Dendritic cell treated with granulocyte-macrophage colony-stimulating factor and Interleukin-4, amounts not matched to agents 40 ng/mL and 50 ng/mL, for 4 days (primary cell): ENCODE data around the gene THOP1.
A peak's percentile ranks its signal among the peaks of the same experiment; 100 is the strongest.

ENCODE experiments used
- H3K27ac Mint-ChIP-seq: one replicate; pipeline ENCODE4 v1.8.0; 2022; ENCODE audit warnings: mild to moderate bottlenecking, mixed read lengths
- H3K27me3 Mint-ChIP-seq: one replicate; pipeline ENCODE4 v1.8.0; 2022; ENCODE audit warnings: mild to moderate bottlenecking, mixed read lengths
- H3K36me3 Mint-ChIP-seq: one replicate; pipeline ENCODE4 v1.8.0; 2022; ENCODE audit warnings: low read depth, mixed read lengths
- H3K4me1 Mint-ChIP-seq: one replicate; pipeline ENCODE4 v1.8.0; 2022; ENCODE audit warnings: low read depth, mixed read lengths
- H3K4me3 Mint-ChIP-seq: one replicate; pipeline ENCODE4 v1.8.0; 2022; ENCODE audit warnings: mild to moderate bottlenecking, moderate library complexity, mixed read lengths
- H3K9me3 Mint-ChIP-seq: one replicate; pipeline ENCODE4 v1.8.0; 2022; ENCODE audit warnings: mixed read lengths
- intact Hi-C: fragments of 100-400 bp; cut with micrococcal nuclease; formaldehyde crosslinking; loops from one replicate; pipeline ENCODE4 v1.15.0; 2022

Gene THOP1

GRCh38 chr19:2768365-2769132 is 16.8 kb upstream of the THOP1 start:
- intact Hi-C loops, result no loop called here
- peaks cover 35% of the 10 kb centered on the region for H3K4me1 Mint-ChIP-seq
- peak overlapping the region; percentile 10 for H3K27ac Mint-ChIP-seq
- H3K27me3 Mint-ChIP-seq, result no peaks in the 10 kb centered on the region
- no peak overlapping the region for H3K4me3 Mint-ChIP-seq
- no peaks in the 10 kb centered on the region for H3K9me3 Mint-ChIP-seq
- peaks cover 74% of the 10 kb centered on the region for H3K36me3 Mint-ChIP-seq

- Mint-ChIP-seq H3K4me1 (peaks cover 40% of the 10 kb centered on the region), H3K27me3 (no peaks in the 10 kb centered on the region), H3K27ac (peak overlapping the region; percentile 84), H3K4me3 (no peak overlapping the region), H3K36me3 (peaks cover 73% of the 10 kb centered on the region), H3K9me3 (no peaks in the 10 kb centered on the region)
- intact Hi-C loops, result no loop called here
Observed at GRCh38 chr19:2769218-2769617, 16.1 kb upstream of the THOP1 start.

- Mint-ChIP-seq H3K27me3 (no peaks in the 10 kb centered on the region), H3K27ac (peak overlapping the region; percentile 84), H3K4me3 (peak overlapping the region; percentile 57), H3K4me1 (peaks cover 51% of the 10 kb centered on the region), H3K36me3 (peaks cover 68% of the 10 kb centered on the region), H3K9me3 (no peaks in the 10 kb centered on the region)
- intact Hi-C loops, result no loop called here
Observed at GRCh38 chr19:2770055-2771013, 15.0 kb upstream of the THOP1 start.

GRCh38 chr19:2771786-2772674 is 13.3 kb upstream of the THOP1 start:
- Mint-ChIP-seq H3K4me1 (peaks cover 68% of the 10 kb centered on the region), H3K27ac (peak overlapping the region; percentile 84), H3K9me3 (no peaks in the 10 kb centered on the region), H3K4me3 (no peak overlapping the region), H3K27me3 (no peaks in the 10 kb centered on the region), H3K36me3 (peaks cover 54% of the 10 kb centered on the region)
- intact Hi-C loops, result no loop called here

GRCh38 chr19:2774083-2774679 is 11.1 kb upstream of the THOP1 start:
- no peaks in the 10 kb centered on the region for H3K27me3 Mint-ChIP-seq
- no peak overlapping the region for H3K4me3 Mint-ChIP-seq
- H3K9me3 Mint-ChIP-seq, result no peaks in the 10 kb centered on the region
- H3K27ac Mint-ChIP-seq, result peak overlapping the region; percentile 93
- peaks cover 73% of the 10 kb centered on the region for H3K4me1 Mint-ChIP-seq
- intact Hi-C loops, result no loop called here
- H3K36me3 Mint-ChIP-seq, result peaks cover 54% of the 10 kb centered on the region

GRCh38 chr19:2774953-2775555 is 10.2 kb upstream of the THOP1 start:
- Mint-ChIP-seq H3K9me3 (no peaks in the 10 kb centered on the region), H3K27me3 (no peaks in the 10 kb centered on the region), H3K27ac (peak overlapping the region; percentile 93), H3K4me3 (peak overlapping the region; percentile 74), H3K4me1 (peaks cover 70% of the 10 kb centered on the region), H3K36me3 (peaks cover 56% of the 10 kb centered on the region)
- intact Hi-C loops, result loop anchor here (1.0 kb wide), 1 partner anchor 8 kb away; the partner anchor contains the start of gene SGTA

- Mint-ChIP-seq H3K9me3 (no peaks in the 10 kb centered on the region), H3K4me3 (peak overlapping the region; percentile 74), H3K4me1 (peaks cover 70% of the 10 kb centered on the region), H3K27ac (peak overlapping the region; percentile 93), H3K36me3 (peaks cover 63% of the 10 kb centered on the region), H3K27me3 (no peaks in the 10 kb centered on the region)
- intact Hi-C loops, result loop anchor here (1.0 kb wide), 1 partner anchor 8 kb away; the partner anchor contains the start of gene SGTA
Observed at GRCh38 chr19:2775556-2776430, 9.5 kb upstream of the THOP1 start.

- no peaks in the 10 kb centered on the region for H3K27me3 Mint-ChIP-seq
- intact Hi-C loops, result no loop called here
- H3K4me1 Mint-ChIP-seq, result peaks cover 68% of the 10 kb centered on the region
- peak overlapping the region; percentile 93 for H3K27ac Mint-ChIP-seq
- peaks cover 58% of the 10 kb centered on the region for H3K36me3 Mint-ChIP-seq
- H3K9me3 Mint-ChIP-seq, result no peaks in the 10 kb centered on the region
- no peak overlapping the region for H3K4me3 Mint-ChIP-seq
Observed at GRCh38 chr19:2777952-2778683, 7.2 kb upstream of the THOP1 start.

- Mint-ChIP-seq H3K36me3 (peaks cover 53% of the 10 kb centered on the region), H3K4me3 (no peak overlapping the region), H3K27me3 (no peaks in the 10 kb centered on the region), H3K9me3 (no peaks in the 10 kb centered on the region), H3K4me1 (peaks cover 70% of the 10 kb centered on the region), H3K27ac (no peak overlapping the region)
- intact Hi-C loops, result no loop called here
Observed at GRCh38 chr19:2779121-2779740, 6.1 kb upstream of the THOP1 start.

GRCh38 chr19:2780284-2780683 is 5.0 kb upstream of the THOP1 start:
- no peaks in the 10 kb centered on the region for H3K9me3 Mint-ChIP-seq
- peaks cover 63% of the 10 kb centered on the region for H3K4me1 Mint-ChIP-seq
- H3K27me3 Mint-ChIP-seq, result no peaks in the 10 kb centered on the region

GRCh38 chr19:2782329-2782935 is 2.9 kb upstream of the THOP1 start:
- intact Hi-C loops, result no loop called here
- Mint-ChIP-seq H3K4me3 (peak overlapping the region; percentile 90), H3K27ac (peak overlapping the region; percentile 90), H3K27me3 (no peaks in the 10 kb centered on the region), H3K36me3 (peaks cover 40% of the 10 kb centered on the region), H3K9me3 (no peaks in the 10 kb centered on the region), H3K4me1 (peaks cover 56% of the 10 kb centered on the region)

More at GRCh38 chr19:2780284-2780683, 5.0 kb upstream of the THOP1 start:
- Mint-ChIP-seq H3K36me3 (peaks cover 47% of the 10 kb centered on the region), H3K4me3 (no peak overlapping the region), H3K27ac (peak overlapping the region; percentile 24)
- intact Hi-C loops, result no loop called here
